Left forelimb (tissue), 1 donor: Measurements from ENCODE around the gene PAOX.

Experiments used
- DNase-seq: peaks from one replicate; pipeline ENCODE4 v3.0.0-alpha.2; 2018; ENCODE audit warnings: low spot score

The PAOX gene

DNA sequence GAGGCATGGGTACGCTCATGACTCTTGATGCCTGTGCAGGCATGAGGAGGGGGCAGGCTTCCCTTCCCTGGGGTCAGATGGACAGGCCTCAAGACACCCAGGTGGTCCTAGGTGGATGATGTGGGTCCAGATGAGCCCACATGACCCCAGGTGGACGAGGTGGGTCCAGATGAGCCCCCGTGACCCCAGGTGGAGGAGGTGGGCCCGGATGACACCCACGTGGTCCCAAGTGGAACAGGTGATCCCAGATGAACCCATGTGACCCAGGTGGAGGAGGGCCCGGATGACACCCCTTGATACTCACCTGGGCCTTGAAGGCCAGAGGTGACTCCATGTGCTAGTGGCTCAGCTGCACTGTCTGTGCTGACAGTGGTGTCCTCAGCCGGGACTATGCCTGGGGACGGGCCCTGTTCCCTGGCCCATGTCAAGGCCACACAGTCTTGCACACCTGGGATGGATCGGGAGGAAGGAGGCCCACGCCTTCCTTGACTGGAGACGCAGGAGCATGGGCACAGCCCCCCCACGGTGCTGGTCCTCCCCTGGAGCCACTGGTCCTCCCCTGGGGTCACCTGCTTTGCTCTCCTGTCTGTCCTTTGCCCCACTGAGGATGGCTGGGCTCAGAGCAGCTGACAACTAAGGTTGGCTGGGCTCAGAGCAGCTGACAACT lies 28.6 kb upstream of the PAOX start:
- no peak for DNase-seq

DNA sequence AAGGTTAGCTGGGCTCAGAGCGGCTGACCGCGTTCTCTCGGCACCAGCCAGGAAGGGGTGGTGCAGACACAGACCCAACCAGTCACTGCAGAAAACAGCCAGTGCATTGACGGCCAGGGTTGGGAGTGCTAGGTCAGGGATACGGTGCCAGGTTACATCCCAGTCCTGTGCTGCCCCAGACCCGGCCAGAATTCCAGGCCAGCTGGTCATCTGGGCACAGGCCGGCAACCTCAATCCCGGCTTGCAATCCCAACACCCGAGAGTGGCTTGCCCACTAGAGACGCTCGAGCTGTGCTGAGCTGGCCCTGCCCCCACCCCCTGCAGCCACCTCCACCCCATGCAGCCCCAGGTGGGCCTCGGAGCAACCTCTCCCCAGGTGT lies 28.1 kb upstream of the PAOX start:
- no peak for DNase-seq

DNA sequence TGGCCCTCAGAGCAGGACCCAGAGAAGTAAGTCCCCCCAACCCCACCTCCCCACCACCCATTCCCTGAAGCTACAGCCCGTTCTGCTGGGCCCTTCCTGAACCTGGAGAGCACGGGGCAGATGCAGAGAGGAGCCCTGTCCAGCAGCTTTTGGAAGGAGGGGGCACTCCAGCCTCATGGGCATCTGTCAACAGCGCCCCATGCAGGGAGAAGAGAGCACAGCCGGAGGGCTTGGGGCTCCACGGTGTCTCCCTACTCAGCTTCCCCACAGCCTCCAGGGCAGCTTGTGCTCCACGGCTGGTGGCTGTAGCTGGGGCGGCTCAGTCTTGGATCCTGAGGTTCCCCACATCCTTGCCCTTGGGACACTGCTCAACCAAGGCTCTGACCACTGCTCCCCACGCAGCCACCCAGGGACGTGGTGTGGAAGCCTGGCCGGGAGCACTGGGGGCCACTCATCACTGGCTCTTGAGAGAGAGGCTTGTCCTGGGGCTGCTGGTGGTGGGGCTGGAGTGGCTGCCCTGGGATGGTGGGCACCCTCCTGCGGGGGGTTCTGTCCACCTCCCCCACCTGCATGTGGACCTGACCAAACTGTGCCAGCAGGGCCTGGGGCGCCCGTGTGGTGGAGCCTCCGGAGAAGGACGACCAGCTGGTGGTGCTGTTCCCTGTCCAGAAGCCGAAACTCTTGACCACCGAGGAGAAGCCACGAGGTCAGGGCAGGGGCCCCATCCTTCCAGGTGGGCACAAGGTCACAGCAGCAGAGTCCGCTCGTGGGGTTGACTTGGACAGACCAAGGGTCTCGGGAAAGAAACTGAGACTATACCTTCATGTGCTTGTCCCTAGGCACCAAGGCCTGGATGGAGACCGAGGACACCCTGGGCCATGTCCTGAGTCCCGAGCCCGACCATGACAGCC lies 27.4 kb upstream of the PAOX start:
- DNase-seq = no peak

DNA sequence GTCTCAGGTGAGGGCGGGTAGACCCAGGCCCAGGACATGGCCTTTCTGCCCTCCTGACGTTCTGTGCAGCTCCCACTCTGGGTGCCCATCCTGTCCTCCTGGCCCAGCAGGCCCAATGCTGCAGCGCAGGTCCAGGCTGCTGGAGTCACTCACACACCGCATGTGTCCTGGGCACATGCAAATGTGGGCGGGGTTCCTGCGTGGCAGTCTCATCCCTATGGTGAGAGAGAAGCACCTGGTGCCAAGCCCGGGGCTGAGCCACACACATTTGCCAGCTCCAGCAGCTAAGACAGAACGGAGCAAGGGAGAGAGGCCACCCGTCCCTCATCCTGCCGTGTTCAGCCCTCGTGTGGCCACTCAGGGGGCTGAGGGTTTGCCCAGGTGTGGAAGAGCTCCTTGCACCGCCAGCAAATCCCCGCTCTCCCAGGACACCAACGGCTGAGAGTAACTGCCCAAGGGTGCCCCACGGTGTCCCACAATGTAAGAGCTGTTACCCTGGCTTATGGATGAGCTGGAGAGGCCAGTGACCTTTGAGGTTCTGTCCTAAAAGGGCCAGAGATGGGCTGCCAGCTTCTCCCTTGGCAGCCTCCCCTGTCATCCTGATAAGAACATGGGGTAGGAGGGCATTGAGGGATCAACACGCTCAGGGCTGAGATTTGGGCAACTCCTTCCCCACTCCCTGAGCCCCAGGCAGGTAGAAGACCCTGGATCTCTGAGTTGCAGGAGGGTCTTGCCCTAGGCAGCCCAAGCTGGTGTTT lies 25.7 kb upstream of the PAOX start:
- no peak for DNase-seq

DNA sequence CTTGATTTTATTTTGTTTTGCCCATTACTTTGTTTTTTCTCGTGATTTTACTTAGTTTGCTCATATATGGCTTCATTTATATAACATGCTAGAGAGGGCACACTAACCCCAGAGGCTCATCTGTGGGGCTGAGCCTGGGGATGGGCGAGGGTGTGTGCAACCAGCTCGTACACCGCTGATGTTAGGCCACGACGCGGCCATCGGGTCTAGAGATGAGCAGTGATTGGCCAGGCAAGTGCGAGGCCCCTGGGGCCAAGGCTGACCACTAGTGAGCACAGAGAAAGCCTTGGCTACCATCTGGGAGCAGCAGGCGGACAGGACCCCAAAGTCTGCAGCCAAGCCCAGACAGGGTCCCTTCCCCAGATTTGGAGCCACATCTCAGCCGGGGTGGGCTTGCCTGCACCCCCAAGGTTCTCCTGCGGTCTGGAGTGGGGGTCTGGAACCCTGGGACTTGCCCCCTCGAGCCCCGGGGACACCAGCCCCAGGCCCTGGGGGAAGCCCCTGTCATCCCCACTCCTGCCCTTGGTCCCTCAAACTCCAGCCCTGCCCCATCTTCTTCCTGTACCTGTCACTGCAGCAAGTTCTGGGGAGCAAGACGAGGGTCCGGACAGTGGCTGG lies 25.0 kb upstream of the PAOX start:
- no peak for DNase-seq

DNA sequence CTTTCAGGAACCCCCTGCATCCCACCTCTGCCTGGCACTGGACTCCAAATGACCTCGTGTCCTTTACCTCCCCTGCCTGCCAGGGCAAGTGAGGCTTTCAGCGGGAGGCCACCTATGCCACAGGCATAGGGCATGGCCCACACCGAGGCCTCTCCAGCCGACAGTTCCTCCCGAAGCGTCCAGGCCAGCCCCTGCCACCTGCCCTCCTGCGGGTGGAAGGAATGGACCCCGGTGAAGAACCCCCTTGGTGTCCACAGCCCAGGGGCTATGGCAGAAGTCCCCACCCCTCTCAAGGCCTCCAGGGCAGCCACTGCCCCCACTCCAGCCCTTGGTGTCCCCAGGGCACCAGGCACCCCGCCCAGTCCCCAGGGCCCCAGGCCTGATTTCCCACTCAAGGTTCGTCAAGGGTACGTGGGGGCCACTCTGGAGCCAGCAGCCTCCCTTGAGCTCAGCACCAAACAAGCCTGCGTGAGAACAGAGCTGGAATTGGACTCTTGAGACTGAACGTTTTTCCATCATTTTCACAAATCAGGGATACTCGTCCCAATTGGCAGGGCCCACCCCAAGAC lies 24.3 kb upstream of the PAOX start:
- DNase-seq = no peak

DNA sequence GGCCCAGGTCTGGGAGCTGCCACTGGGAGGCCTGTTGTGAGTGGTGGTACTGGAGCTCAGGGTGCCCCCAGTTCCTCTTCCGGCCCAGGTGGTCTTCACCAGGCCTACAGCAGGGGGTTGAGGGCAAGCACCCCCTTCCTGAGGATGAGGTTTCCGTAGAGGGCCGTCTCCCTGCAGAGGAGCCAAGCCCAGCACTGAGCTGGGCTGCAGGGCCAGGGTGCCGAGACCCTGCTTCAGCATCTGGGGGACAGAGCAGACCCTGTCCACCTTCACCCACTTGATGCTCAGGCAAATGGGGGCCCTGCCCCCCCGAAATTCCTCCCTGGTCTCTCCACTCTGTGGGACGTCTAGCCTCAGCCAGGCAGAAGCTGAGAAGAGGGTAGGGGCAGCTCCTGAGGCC lies 23.8 kb upstream of the PAOX start:
- no peak for DNase-seq

DNA sequence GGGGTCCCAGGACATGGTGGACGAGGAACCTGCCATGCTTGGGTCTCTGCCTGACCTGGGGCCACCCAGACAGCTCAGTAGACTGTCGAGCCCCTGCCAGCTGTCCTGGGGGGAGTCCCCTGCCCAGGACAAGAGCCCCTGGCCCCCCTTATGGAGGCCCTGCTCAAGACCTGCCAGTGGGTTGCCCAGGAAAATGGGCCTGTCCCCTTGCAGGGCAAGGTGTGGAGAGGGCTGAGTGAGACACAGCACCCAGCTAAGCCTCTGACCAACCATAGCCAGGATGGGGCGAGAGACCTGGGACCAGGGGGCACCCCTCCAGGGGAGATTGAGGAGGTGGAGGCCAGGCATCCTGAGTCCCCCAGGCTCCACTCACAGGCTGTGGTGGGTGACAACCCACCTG lies 23.1 kb upstream of the PAOX start:
- no peak for DNase-seq

DNA sequence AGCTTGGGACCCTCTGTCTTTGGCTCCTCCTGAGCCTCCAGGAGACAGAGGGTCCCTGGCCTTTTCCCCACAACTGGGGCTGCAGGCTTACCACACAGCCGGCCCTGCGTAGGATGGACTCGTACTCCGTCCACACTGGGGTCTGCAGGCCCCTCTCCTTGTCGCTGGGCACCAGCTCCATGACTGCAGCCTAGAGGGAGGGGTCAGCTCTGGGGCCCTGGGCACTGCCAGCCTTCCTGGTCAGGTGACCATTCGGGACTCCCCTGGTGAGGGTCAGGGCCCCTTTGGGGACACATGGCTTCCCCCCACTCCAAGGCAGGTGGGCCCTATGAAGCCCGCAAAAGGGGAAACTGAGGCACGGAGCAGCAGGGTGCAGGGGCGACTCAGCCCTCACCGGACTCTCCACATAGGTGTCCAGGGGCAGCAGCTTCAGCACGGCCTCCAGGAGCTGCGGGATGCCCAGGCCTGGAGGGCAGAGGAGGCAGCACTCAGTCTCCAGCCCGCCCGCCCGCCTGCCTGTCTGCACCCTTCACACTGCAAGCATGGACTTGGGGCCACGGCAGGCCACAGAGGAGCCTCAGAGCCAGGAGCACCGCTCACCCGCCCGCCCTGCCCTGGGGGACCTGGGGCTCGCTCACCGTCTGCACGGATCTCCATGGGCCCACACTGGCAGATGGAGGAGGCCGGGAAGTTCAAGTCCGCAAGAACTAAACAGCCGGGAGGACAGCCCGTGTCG lies 22.3 kb upstream of the PAOX start:
- DNase-seq = no peak

DNA sequence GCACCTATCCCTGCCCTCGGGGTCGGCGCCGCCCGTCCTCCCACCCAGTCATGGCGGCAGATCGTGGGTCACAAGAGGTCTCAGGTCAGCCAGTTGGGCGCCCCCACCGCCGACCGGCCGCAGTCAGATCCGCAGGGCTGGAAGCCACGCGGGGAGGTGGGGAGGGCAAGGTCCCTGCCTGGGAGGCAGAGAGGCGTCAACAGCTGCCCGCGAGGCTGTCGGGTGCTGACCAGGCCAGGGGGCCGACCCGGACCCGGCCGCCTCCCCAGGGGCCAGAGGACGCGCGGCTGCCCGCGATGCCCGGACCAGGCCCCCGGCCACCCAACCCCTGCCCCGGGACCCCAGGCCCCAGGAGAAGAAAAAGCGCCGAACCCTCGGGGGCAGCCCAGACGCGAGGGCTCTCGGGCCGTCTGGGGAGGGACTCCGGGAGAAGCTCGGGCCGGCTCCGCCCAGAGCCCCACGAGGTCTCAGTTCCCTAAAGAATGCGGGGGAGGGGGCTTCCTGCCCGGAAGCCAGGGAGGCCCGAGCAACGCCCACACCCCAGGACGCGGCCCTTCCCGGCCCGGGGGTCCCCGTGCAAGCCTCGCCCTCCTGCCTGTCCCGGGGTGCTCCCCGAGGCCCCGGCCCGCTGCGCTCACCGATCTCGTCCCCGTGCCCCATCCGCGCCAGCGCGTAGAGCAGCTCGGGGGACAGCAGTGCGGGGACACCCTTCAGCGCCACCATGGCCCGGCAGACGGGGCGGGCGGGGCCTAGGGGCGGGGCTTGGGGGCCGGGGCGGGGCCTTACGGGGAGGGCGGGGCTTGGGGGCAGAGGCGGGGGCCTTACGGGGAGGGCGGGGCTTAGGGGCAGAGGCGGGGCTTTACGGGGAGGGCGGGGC lies 21.5 kb upstream of the PAOX start, which contains the start of gene FUOM:
Gene FUOM, minus strand, starts transcription at position 735 of the 877 bp plus-strand sequence. Its CDS starts 12 bp downstream, at position 723.
- DNase-seq = no peak

DNA sequence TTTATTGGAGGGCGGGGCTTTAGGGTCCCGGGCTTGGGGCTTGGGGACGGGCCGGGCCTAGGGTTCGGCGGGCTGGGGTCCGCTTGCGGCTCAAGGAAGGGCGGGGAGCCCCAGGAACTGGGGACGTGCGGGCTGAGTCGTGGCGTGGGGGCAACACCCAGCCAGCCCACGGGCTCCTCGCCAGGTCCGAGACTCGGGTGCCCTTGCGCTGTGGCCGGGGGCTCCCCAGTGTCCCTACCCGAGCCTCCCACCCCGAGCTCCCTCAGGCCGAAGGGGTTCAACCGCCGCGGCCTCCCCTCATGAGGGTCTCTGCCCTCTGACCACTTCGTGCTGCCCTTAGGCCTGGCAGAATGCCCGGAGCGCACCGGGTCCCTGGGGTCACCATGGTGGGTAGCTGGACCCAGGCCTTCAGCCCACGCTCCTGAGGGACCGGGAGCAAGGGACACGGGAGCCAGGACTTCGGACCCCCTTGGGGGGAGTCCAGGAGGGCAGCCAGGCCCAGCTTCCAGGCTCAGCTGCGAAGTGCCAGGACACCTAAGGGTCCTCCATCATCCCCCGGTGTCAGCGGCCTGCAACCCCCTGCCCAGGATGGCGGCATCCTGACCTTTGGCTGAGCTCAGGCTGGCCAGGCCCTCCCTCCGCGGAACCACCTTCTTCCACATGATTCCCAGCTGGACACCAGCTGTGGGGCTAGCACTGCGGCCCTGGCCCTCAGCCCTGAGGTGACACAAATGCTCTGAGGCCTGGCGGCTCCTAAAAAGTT lies 20.7 kb upstream of the PAOX start:
- no peak for DNase-seq

DNA sequence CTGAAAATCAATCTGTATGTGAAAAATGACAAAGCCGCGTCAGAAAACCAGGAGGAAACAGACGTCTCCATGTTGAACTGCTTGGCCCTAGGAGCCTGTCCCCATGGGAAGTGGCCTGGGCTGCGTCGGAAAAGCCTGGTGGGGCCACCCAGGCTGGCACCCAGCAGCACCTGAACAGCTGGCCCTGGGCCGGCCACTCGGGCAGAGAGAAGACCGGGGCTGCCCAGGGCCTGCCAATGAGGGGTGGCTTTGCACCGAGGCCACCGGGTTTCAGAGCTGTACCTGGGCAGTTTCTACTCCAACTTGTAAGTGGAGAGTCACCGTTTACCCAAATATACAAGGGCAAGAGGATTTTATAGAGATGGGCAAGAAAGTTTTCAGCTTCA lies 20.1 kb upstream of the PAOX start:
- no peak for DNase-seq

DNA sequence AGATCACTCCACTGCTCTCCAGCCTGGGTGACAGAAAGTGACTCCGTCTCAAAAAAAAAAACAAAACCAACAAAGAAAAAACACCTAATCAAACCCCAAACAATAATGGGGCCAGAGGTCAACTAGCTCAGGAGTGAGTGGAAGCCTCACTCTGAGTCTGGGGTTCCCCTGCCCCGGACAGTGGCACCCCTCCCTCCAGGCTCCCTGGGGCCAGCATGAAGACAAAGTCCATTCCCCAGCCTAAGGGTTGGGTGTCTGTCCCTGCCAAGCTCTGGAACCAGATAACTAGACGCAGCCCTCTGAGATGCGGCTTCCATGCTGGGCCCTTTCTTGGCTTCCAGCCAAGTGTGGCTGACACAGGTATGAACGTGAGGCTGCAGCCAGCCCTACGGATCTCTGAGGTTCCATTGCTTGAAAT lies 19.5 kb upstream of the PAOX start:
- no peak for DNase-seq

DNA sequence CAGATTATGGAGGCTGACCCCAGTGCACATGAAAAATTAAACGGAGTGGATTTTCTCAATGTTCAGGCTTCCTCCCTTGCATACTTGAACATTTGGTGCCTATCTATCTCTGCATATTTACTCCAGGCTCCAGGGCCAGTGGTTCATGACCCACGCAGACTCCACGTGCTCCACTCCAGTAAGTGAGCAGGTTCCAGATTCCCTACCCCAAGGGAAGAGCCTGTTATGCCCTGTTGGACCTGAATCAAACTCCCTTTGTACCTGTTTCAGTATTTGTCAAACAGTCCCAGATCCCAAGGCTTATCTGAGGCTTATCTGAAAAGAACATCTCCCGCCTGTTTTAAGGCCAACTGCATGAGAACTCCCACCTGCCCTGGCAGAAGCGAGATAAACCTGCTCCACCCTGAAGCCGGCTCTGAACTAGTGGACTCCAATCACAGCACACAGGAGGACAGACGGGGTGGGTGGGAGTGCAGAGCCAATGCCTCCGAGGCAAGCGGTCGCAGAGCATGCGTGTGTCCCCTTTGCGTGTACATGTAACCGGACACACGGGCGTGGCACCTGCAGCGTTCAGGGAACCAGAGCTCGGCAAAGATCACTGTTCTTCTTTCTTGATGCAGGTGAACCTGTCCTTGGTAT lies 19.0 kb upstream of the PAOX start:
- no peak for DNase-seq

DNA sequence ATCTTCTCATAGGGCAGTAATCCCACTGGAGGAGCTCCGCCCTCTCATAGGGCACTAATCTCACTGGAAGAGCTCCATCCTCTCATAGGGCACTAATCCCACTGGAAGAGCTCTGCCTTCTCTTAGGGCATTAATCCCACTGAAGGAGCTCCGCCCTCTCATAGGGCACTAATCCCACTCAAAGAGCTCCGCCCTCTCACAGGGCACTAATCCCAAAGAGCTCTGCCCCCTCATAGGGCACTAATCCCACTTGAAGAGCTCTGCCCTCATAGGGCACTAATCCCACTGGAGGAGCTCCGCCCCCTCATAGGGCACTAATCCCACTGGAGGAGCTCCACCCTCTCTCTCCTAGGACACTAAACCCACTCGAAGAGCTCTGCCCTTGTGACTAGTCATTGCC lies 17.8 kb upstream of the PAOX start:
- DNase-seq = no peak

DNA sequence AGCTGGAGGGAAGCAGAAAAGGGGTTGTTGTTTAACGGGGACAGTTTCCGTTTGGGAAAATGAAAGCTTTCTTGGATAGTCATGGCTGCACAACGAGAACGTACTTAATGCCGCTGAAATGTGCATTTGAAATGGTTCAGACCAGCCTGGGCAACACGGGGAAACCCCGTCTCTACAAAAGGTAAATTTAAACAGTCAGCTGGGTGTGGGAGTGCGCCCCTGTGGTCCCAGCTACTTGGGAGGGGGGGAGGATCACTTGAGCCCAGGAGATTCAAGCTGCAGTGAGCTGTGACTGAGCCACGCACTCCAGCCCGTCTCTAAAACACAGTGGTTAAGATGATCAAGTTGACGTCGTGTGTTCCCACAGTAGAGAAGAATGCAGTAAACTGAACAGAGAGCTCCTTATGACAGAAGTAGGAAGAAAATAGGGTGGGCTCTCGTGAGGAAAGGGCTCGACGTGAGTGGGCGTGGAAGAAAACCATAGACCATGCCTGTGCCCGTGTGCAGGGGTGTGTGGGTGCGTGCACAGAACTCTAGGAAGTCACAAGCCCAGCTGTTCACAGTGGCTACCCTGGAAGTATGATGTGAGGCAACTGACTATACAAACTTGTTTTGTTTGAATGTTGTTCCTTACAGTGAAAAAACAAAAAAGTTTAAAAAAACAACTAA lies 17.2 kb upstream of the PAOX start:
- no peak for DNase-seq

DNA sequence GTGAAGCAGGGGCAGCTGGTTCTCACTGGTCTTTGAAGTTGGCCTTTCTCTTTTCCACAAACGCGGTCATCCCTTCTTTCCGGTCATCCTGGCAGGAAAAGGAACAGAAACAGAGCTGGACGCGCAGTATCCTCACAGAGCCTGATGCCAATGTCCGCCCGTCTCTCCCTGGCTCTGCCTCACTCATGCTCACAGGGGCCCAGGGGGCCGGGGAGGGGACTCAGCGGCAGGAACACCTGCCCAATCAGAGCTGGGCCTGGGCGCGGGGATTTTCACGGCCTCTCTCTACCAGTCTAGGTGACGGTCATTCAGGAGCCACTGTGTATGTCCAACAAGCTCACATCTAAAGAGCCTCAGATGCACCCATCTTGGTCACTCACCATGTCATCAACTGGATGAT lies 16.2 kb upstream of the PAOX start:
- DNase-seq = no peak

DNA sequence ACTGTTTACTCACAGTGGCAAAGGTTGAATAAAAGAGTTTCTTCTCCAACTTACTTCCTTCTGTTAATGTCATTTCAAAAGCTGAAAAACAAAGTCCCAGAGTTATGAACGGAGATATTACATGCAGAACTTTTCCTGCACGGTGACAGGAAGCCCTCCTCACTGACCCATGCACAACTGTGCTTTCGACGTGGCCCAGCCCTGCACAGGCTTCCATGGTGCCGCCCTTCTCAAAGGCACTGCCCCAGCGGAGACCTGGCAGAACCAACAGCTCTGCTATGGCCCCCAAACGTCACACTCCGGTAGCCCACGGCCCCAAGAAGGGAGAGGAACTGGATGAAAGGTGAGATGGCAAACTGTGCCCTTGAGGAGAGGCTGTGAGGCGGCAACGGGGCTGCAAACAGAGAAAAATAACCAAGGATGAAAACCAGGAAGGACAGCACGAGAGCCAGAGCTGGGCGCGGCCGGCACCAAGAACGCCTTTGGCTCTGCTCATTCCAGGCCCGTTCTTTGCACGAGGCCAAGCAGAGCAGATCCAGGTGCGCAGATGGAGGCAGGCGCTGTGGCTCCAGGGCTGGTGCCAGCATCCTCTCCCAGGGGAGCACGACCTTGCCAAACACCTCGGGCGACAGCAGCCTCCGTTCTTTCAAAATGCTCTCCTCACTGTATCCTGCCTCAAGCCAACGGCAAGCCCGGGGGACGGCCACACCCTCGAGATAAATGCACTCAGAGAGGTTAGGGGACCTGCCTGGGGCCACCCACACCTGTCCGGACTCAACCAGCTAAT lies 14.2 kb upstream of the PAOX start:
- DNase-seq = no peak
